Activated CD8-positive, alpha-beta memory T cell treated with anti-CD3 and anti-CD28 coated beads, Interleukin-2, amount 50 U/mL, for 1 hour (primary cell): ENCODE measurements around the gene KCNQ5.
"Not testable (repeated sequence)": the region's sequence is repeated elsewhere in the genome, so short reads cannot be mapped to it uniquely, and the experiment has no call there.

Experiments
- DNase-seq: peaks from one replicate; pipeline ENCODE4 v3.0.0-alpha.2; 2020; ENCODE audit errors: extremely low read depth

KCNQ5 gene

GRCh38 chr6:73176057-73176456 lies 554.2 kb downstream of the KCNQ5 start:
- no peak for DNase-seq

- DNase-seq = no peak
Measured at GRCh38 chr6:73177221-73177944, 555.5 kb downstream of the KCNQ5 start.

- DNase-seq = no peak
Measured at GRCh38 chr6:73180076-73180738, 558.3 kb downstream of the KCNQ5 start.

- DNase-seq = no peak
Measured at GRCh38 chr6:73180763-73181619, 559.1 kb downstream of the KCNQ5 start.

GRCh38 chr6:73182021-73182607 lies 560.2 kb downstream of the KCNQ5 start:
- DNase-seq = no peak

- not testable (repeated sequence) for DNase-seq
Measured at GRCh38 chr6:73193302-73193701, 571.4 kb downstream of the KCNQ5 start.

- DNase-seq = no peak
Measured at GRCh38 chr6:73194744-73195143, 572.9 kb downstream of the KCNQ5 start.

- DNase-seq = no peak
Measured at GRCh38 chr6:73200247-73200646, 578.4 kb downstream of the KCNQ5 start.

- no peak for DNase-seq
Measured at GRCh38 chr6:73200735-73201134, 578.9 kb downstream of the KCNQ5 start.

GRCh38 chr6:73203098-73203497 lies 581.2 kb downstream of the KCNQ5 start:
- no peak for DNase-seq

GRCh38 chr6:73204252-73204651 lies 582.4 kb downstream of the KCNQ5 start:
- DNase-seq = no peak

GRCh38 chr6:73207221-73207837 lies 585.5 kb downstream of the KCNQ5 start:
- DNase-seq = no peak

- DNase-seq = no peak
Measured at GRCh38 chr6:73209117-73209516, 587.3 kb downstream of the KCNQ5 start.

- DNase-seq = no peak
Measured at GRCh38 chr6:73216859-73217258, 595.0 kb downstream of the KCNQ5 start.

GRCh38 chr6:73225396-73225795 lies 603.5 kb downstream of the KCNQ5 start, which contains the start of gene KHDC1L:
Gene KHDC1L (minus strand): TSS chr6:73225496. CDS start chr6:73225408, 88 bp downstream.
- no peak for DNase-seq

GRCh38 chr6:73227606-73228255 lies 605.9 kb downstream of the KCNQ5 start:
- DNase-seq = no peak

GRCh38 chr6:73231986-73232391 lies 610.1 kb downstream of the KCNQ5 start:
- DNase-seq = no peak

- no peak for DNase-seq
Measured at GRCh38 chr6:73233048-73233447, 611.2 kb downstream of the KCNQ5 start.

- DNase-seq = not testable (repeated sequence)
Measured at GRCh38 chr6:73233971-73234370, 612.1 kb downstream of the KCNQ5 start.

GRCh38 chr6:73234733-73235132 lies 612.9 kb downstream of the KCNQ5 start:
- no peak for DNase-seq

GRCh38 chr6:73236144-73236750 lies 614.4 kb downstream of the KCNQ5 start:
- no peak for DNase-seq
